ENCODE measurements around the gene MPHOSPH6. TPM values are rescaled to one million over a fixed set of nuclear protein-coding genes. Genes with fewer than 3 reads are reported as not detected.
"Not testable (repeated sequence)": the region's sequence is repeated elsewhere in the genome, so short reads cannot be mapped to it uniquely, and the experiment has no call there.

Gene MPHOSPH6
- polyA plus RNA-seq (ENCODE audit: insufficient read length in 4 of 4), result 10 to 100 TPM; 22.0 to 55.1 (median 47.9) TPM

- peak; percentile 75 to 86 (median 80) for DNase-seq (ENCODE audit: low read depth in 4 of 4, low spot score in 3 of 4)
Observed at GRCh38 chr16:82169861-82170845, at the start of gene MPHOSPH6. Gene MPHOSPH6 (minus strand): TSS chr16:82170224. CDS start chr16:82170175, 49 bp downstream.

GRCh38 chr16:82219298-82219697 is 49.3 kb upstream of the MPHOSPH6 start:
- no peak for DNase-seq (ENCODE audit: low read depth in 4 of 4, low spot score in 3 of 4)

GRCh38 chr16:82209314-82209713 is 39.3 kb upstream of the MPHOSPH6 start:
- not testable (repeated sequence) for DNase-seq (ENCODE audit: low read depth in 4 of 4, low spot score in 3 of 4)

GRCh38 chr16:82203198-82203597 is 33.2 kb upstream of the MPHOSPH6 start:
- no peak for DNase-seq (ENCODE audit: low read depth in 4 of 4, low spot score in 3 of 4)

GRCh38 chr16:82201926-82202325 is 31.9 kb upstream of the MPHOSPH6 start:
- peak; percentile 51 to 80 (median 61) for DNase-seq (ENCODE audit: low read depth in 4 of 4, low spot score in 3 of 4)

GRCh38 chr16:82201351-82201750 is 31.3 kb upstream of the MPHOSPH6 start:
- no peak for DNase-seq (ENCODE audit: low read depth in 4 of 4, low spot score in 3 of 4)

- DNase-seq (ENCODE audit: low read depth in 4 of 4, low spot score in 3 of 4), result no peak
Observed at GRCh38 chr16:82199209-82199608, 29.2 kb upstream of the MPHOSPH6 start.

GRCh38 chr16:82197540-82198240 is 27.7 kb upstream of the MPHOSPH6 start:
- no peak for DNase-seq (ENCODE audit: low read depth in 4 of 4, low spot score in 3 of 4)

GRCh38 chr16:82195917-82196494 is 26.0 kb upstream of the MPHOSPH6 start:
- DNase-seq (ENCODE audit: low read depth in 4 of 4, low spot score in 3 of 4), result no peak

- DNase-seq (ENCODE audit: low read depth in 4 of 4, low spot score in 3 of 4), result no peak
Observed at GRCh38 chr16:82194086-82194485, 24.1 kb upstream of the MPHOSPH6 start.

GRCh38 chr16:82192665-82193064 is 22.6 kb upstream of the MPHOSPH6 start:
- DNase-seq (ENCODE audit: low read depth in 4 of 4, low spot score in 3 of 4), result no peak

GRCh38 chr16:82190386-82190785 is 20.4 kb upstream of the MPHOSPH6 start:
- DNase-seq (ENCODE audit: low read depth in 4 of 4, low spot score in 3 of 4), result no peak

- DNase-seq (ENCODE audit: low read depth in 4 of 4, low spot score in 3 of 4), result no peak
Observed at GRCh38 chr16:82187829-82188228, 17.8 kb upstream of the MPHOSPH6 start.

GRCh38 chr16:82185012-82185411 is 15.0 kb upstream of the MPHOSPH6 start:
- no peak for DNase-seq (ENCODE audit: low read depth in 4 of 4, low spot score in 3 of 4)

- no peak for DNase-seq (ENCODE audit: low read depth in 4 of 4, low spot score in 3 of 4)
Observed at GRCh38 chr16:82184213-82184612, 14.2 kb upstream of the MPHOSPH6 start.

GRCh38 chr16:82183004-82183397 is 13.0 kb upstream of the MPHOSPH6 start:
- DNase-seq (ENCODE audit: low read depth in 4 of 4, low spot score in 3 of 4), result no peak

- peak in 1 of 4 donors; percentile 45 for DNase-seq (ENCODE audit: low read depth in 4 of 4, low spot score in 3 of 4)
Observed at GRCh38 chr16:82182266-82183003, 12.4 kb upstream of the MPHOSPH6 start.

GRCh38 chr16:82181461-82182185 is 11.6 kb upstream of the MPHOSPH6 start:
- no peak for DNase-seq (ENCODE audit: low read depth in 4 of 4, low spot score in 3 of 4)

GRCh38 chr16:82178352-82178751 is 8.3 kb upstream of the MPHOSPH6 start:
- DNase-seq (ENCODE audit: low read depth in 4 of 4, low spot score in 3 of 4), result no peak

GRCh38 chr16:82177555-82177954 is 7.5 kb upstream of the MPHOSPH6 start:
- no peak for DNase-seq (ENCODE audit: low read depth in 4 of 4, low spot score in 3 of 4)

All from left renal pelvis (tissue), 4 donors.